ENCODE data around the gene SOX11. TPM values are rescaled to one million over a fixed set of nuclear protein-coding genes. Genes with fewer than 3 reads are reported as not detected.

Gene SOX11
- polyA plus RNA-seq, 2 donors: not detected

- peaks cover 5 to 9% of the 10 kb centered on the region in 2 donors for H3K9me3 ChIP-seq (ENCODE audit: control insufficient read depth in 2 of 2, insufficient read depth in 1 of 2, low read depth in 1 of 2, low read length in 1 of 2)
- no peak overlapping the region for H3K27ac ChIP-seq (ENCODE audit: low read depth in 2 of 2, low read length in 1 of 2)
- H3K4me3 ChIP-seq (ENCODE audit: low read depth in 1 of 2, low read length in 2 of 2): no peak overlapping the region
- 85 to 90% methylated on average over 48 to 56 of the region's 56 CpGs for WGBS, 2 donors
- H3K36me3 ChIP-seq (ENCODE audit: control insufficient read depth in 2 of 2, insufficient read depth in 2 of 2, low read length in 1 of 2): no peaks in the 10 kb centered on the region
- no peaks in the 10 kb centered on the region for H3K4me1 ChIP-seq (ENCODE audit: control insufficient read depth in 2 of 2, insufficient read depth in 2 of 2, low read length in 1 of 2)
- no peaks in the 10 kb centered on the region for H3K27me3 ChIP-seq (ENCODE audit: control insufficient read depth in 1 of 2, insufficient read depth in 2 of 2, low read length in 2 of 2)
Measured at GRCh38 chr2:5706717-5707455, 14.7 kb downstream of the SOX11 start.

- no peaks in the 10 kb centered on the region for H3K4me1 ChIP-seq (ENCODE audit: control insufficient read depth in 2 of 2, insufficient read depth in 2 of 2, low read length in 1 of 2)
- 70 to 79% methylated on average over 6 of the region's 6 CpGs for WGBS, 2 donors
- no peak overlapping the region for H3K4me3 ChIP-seq (ENCODE audit: low read depth in 1 of 2, low read length in 2 of 2)
- H3K9me3 ChIP-seq (ENCODE audit: control insufficient read depth in 2 of 2, insufficient read depth in 1 of 2, low read depth in 1 of 2, low read length in 1 of 2): peaks cover 2 to 9% of the 10 kb centered on the region in 2 donors
- no peaks in the 10 kb centered on the region for H3K27me3 ChIP-seq (ENCODE audit: control insufficient read depth in 1 of 2, insufficient read depth in 2 of 2, low read length in 2 of 2)
- no peaks in the 10 kb centered on the region for H3K36me3 ChIP-seq (ENCODE audit: control insufficient read depth in 2 of 2, insufficient read depth in 2 of 2, low read length in 1 of 2)
- no peak overlapping the region for H3K27ac ChIP-seq (ENCODE audit: low read depth in 2 of 2, low read length in 1 of 2)
Measured at GRCh38 chr2:5710615-5711014, 18.4 kb downstream of the SOX11 start.

- no peak overlapping the region for H3K4me3 ChIP-seq (ENCODE audit: low read depth in 1 of 2, low read length in 2 of 2)
- 57 to 59% methylated on average over 2 of the region's 2 CpGs for WGBS, 2 donors
- no peaks in the 10 kb centered on the region for H3K4me1 ChIP-seq (ENCODE audit: control insufficient read depth in 2 of 2, insufficient read depth in 2 of 2, low read length in 1 of 2)
- no peaks in the 10 kb centered on the region for H3K27me3 ChIP-seq (ENCODE audit: control insufficient read depth in 1 of 2, insufficient read depth in 2 of 2, low read length in 2 of 2)
- H3K36me3 ChIP-seq (ENCODE audit: control insufficient read depth in 2 of 2, insufficient read depth in 2 of 2, low read length in 1 of 2): no peaks in the 10 kb centered on the region
- H3K27ac ChIP-seq (ENCODE audit: low read depth in 2 of 2, low read length in 1 of 2): no peak overlapping the region
- peaks cover 0 to 5% of the 10 kb centered on the region in 2 donors for H3K9me3 ChIP-seq (ENCODE audit: control insufficient read depth in 2 of 2, insufficient read depth in 1 of 2, low read depth in 1 of 2, low read length in 1 of 2)
Measured at GRCh38 chr2:5713101-5713500, 20.9 kb downstream of the SOX11 start.

GRCh38 chr2:5719629-5720334 is 27.6 kb downstream of the SOX11 start:
- no peak overlapping the region for H3K4me3 ChIP-seq (ENCODE audit: low read depth in 1 of 2, low read length in 2 of 2)
- WGBS, 2 donors: 69 to 83% methylated on average over 4 of the region's 4 CpGs
- H3K27ac ChIP-seq (ENCODE audit: low read depth in 2 of 2, low read length in 1 of 2): no peak overlapping the region
- no peaks in the 10 kb centered on the region for H3K27me3 ChIP-seq (ENCODE audit: control insufficient read depth in 1 of 2, insufficient read depth in 2 of 2, low read length in 2 of 2)
- peaks cover 0 to 9% of the 10 kb centered on the region in 2 donors for H3K9me3 ChIP-seq (ENCODE audit: control insufficient read depth in 2 of 2, insufficient read depth in 1 of 2, low read depth in 1 of 2, low read length in 1 of 2)
- H3K4me1 ChIP-seq (ENCODE audit: control insufficient read depth in 2 of 2, insufficient read depth in 2 of 2, low read length in 1 of 2): no peaks in the 10 kb centered on the region
- no peaks in the 10 kb centered on the region for H3K36me3 ChIP-seq (ENCODE audit: control insufficient read depth in 2 of 2, insufficient read depth in 2 of 2, low read length in 1 of 2)

GRCh38 chr2:5720426-5720825 is 28.2 kb downstream of the SOX11 start:
- no peak overlapping the region for H3K4me3 ChIP-seq (ENCODE audit: low read depth in 1 of 2, low read length in 2 of 2)
- no peaks in the 10 kb centered on the region for H3K27me3 ChIP-seq (ENCODE audit: control insufficient read depth in 1 of 2, insufficient read depth in 2 of 2, low read length in 2 of 2)
- peaks cover 0 to 9% of the 10 kb centered on the region in 2 donors for H3K9me3 ChIP-seq (ENCODE audit: control insufficient read depth in 2 of 2, insufficient read depth in 1 of 2, low read depth in 1 of 2, low read length in 1 of 2)
- no peaks in the 10 kb centered on the region for H3K4me1 ChIP-seq (ENCODE audit: control insufficient read depth in 2 of 2, insufficient read depth in 2 of 2, low read length in 1 of 2)
- no peaks in the 10 kb centered on the region for H3K36me3 ChIP-seq (ENCODE audit: control insufficient read depth in 2 of 2, insufficient read depth in 2 of 2, low read length in 1 of 2)
- WGBS, 2 donors: 41 to 48% methylated on average over 7 of the region's 7 CpGs
- no peak overlapping the region for H3K27ac ChIP-seq (ENCODE audit: low read depth in 2 of 2, low read length in 1 of 2)

- no peak overlapping the region for H3K27ac ChIP-seq (ENCODE audit: low read depth in 2 of 2, low read length in 1 of 2)
- 87 to 88% methylated on average over 5 of the region's 5 CpGs for WGBS, 2 donors
- peaks cover 0 to 9% of the 10 kb centered on the region in 2 donors for H3K9me3 ChIP-seq (ENCODE audit: control insufficient read depth in 2 of 2, insufficient read depth in 1 of 2, low read depth in 1 of 2, low read length in 1 of 2)
- H3K27me3 ChIP-seq (ENCODE audit: control insufficient read depth in 1 of 2, insufficient read depth in 2 of 2, low read length in 2 of 2): no peaks in the 10 kb centered on the region
- no peaks in the 10 kb centered on the region for H3K36me3 ChIP-seq (ENCODE audit: control insufficient read depth in 2 of 2, insufficient read depth in 2 of 2, low read length in 1 of 2)
- no peaks in the 10 kb centered on the region for H3K4me1 ChIP-seq (ENCODE audit: control insufficient read depth in 2 of 2, insufficient read depth in 2 of 2, low read length in 1 of 2)
- no peak overlapping the region for H3K4me3 ChIP-seq (ENCODE audit: low read depth in 1 of 2, low read length in 2 of 2)
Measured at GRCh38 chr2:5722236-5722635, 30.1 kb downstream of the SOX11 start.

- H3K27me3 ChIP-seq (ENCODE audit: control insufficient read depth in 1 of 2, insufficient read depth in 2 of 2, low read length in 2 of 2): no peaks in the 10 kb centered on the region
- 69 to 74% methylated on average over 17 of the region's 17 CpGs for WGBS, 2 donors
Measured at GRCh38 chr2:5723791-5724735, 31.9 kb downstream of the SOX11 start.

GRCh38 chr2:5725072-5725471 is 32.9 kb downstream of the SOX11 start:
- 83 to 92% methylated on average over 1 of the region's 1 CpG for WGBS, 2 donors

More at GRCh38 chr2:5723791-5724735, 31.9 kb downstream of the SOX11 start:
- no peaks in the 10 kb centered on the region for H3K36me3 ChIP-seq (ENCODE audit: control insufficient read depth in 2 of 2, insufficient read depth in 2 of 2, low read length in 1 of 2)
- H3K9me3 ChIP-seq (ENCODE audit: control insufficient read depth in 2 of 2, insufficient read depth in 1 of 2, low read depth in 1 of 2, low read length in 1 of 2): no peaks in the 10 kb centered on the region
- H3K4me1 ChIP-seq (ENCODE audit: control insufficient read depth in 2 of 2, insufficient read depth in 2 of 2, low read length in 1 of 2): no peaks in the 10 kb centered on the region
- no peak overlapping the region for H3K4me3 ChIP-seq (ENCODE audit: low read depth in 1 of 2, low read length in 2 of 2)
- no peak overlapping the region for H3K27ac ChIP-seq (ENCODE audit: low read depth in 2 of 2, low read length in 1 of 2)

GRCh38 chr2:5725794-5726463 is 33.7 kb downstream of the SOX11 start:
- H3K27ac ChIP-seq (ENCODE audit: low read depth in 2 of 2, low read length in 1 of 2): no peak overlapping the region
- no peaks in the 10 kb centered on the region for H3K9me3 ChIP-seq (ENCODE audit: control insufficient read depth in 2 of 2, insufficient read depth in 1 of 2, low read depth in 1 of 2, low read length in 1 of 2)
- 17 to 27% methylated on average over 23 of the region's 23 CpGs for WGBS, 2 donors
- H3K36me3 ChIP-seq (ENCODE audit: control insufficient read depth in 2 of 2, insufficient read depth in 2 of 2, low read length in 1 of 2): no peaks in the 10 kb centered on the region
- H3K4me1 ChIP-seq (ENCODE audit: control insufficient read depth in 2 of 2, insufficient read depth in 2 of 2, low read length in 1 of 2): no peaks in the 10 kb centered on the region
- no peak overlapping the region for H3K4me3 ChIP-seq (ENCODE audit: low read depth in 1 of 2, low read length in 2 of 2)
- H3K27me3 ChIP-seq (ENCODE audit: control insufficient read depth in 1 of 2, insufficient read depth in 2 of 2, low read length in 2 of 2): no peaks in the 10 kb centered on the region

More at GRCh38 chr2:5725072-5725471, 32.9 kb downstream of the SOX11 start:
- Histone ChIP-seq H3K27me3 (ENCODE audit: control insufficient read depth in 1 of 2, insufficient read depth in 2 of 2, low read length in 2 of 2) (no peaks in the 10 kb centered on the region), H3K36me3 (ENCODE audit: control insufficient read depth in 2 of 2, insufficient read depth in 2 of 2, low read length in 1 of 2) (no peaks in the 10 kb centered on the region), H3K9me3 (ENCODE audit: control insufficient read depth in 2 of 2, insufficient read depth in 1 of 2, low read depth in 1 of 2, low read length in 1 of 2) (no peaks in the 10 kb centered on the region), H3K4me3 (ENCODE audit: low read depth in 1 of 2, low read length in 2 of 2) (no peak overlapping the region), H3K4me1 (ENCODE audit: control insufficient read depth in 2 of 2, insufficient read depth in 2 of 2, low read length in 1 of 2) (no peaks in the 10 kb centered on the region), H3K27ac (ENCODE audit: low read depth in 2 of 2, low read length in 1 of 2) (no peak overlapping the region)
